ENCODE data around the gene GLO1.

DNA sequence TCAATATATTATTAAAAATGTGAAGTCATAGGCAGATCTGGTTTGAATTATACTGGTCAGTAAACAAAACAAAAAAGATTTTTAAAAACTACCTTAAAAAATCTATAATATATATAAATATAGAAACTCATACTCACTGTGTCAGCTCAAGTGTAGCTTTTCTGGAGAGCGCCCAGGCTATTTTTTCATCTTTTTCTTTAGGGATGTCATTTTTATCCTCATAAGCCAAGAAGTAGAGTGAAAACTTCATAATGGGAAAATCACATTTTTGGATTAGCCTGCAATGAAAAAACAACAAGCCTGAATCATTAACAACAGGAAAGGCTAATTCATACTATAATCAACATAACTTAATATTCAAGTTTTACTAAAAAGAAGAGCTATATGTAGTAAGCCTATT, 18.7 kb downstream of the GLO1 start:
- no peak for TF ChIP-seq PPARA (CRISPR knock-in tag; IDR thresholded peaks at IDR 0.05; ENCODE audit: borderline replicate concordance)
- TF ChIP-seq SNAI2 (CRISPR knock-in tag; IDR thresholded peaks at IDR 0.05), result no peak
- no peak for TF ChIP-seq ZFP3 (CRISPR knock-in tag; IDR thresholded peaks at IDR 0.05)
- no peak for TF ChIP-seq OSR1 (CRISPR knock-in tag; IDR thresholded peaks at IDR 0.05)
- no peak for TF ChIP-seq ZNF8 (CRISPR knock-in tag; IDR thresholded peaks at IDR 0.05)
- TF ChIP-seq, protein P1, sequence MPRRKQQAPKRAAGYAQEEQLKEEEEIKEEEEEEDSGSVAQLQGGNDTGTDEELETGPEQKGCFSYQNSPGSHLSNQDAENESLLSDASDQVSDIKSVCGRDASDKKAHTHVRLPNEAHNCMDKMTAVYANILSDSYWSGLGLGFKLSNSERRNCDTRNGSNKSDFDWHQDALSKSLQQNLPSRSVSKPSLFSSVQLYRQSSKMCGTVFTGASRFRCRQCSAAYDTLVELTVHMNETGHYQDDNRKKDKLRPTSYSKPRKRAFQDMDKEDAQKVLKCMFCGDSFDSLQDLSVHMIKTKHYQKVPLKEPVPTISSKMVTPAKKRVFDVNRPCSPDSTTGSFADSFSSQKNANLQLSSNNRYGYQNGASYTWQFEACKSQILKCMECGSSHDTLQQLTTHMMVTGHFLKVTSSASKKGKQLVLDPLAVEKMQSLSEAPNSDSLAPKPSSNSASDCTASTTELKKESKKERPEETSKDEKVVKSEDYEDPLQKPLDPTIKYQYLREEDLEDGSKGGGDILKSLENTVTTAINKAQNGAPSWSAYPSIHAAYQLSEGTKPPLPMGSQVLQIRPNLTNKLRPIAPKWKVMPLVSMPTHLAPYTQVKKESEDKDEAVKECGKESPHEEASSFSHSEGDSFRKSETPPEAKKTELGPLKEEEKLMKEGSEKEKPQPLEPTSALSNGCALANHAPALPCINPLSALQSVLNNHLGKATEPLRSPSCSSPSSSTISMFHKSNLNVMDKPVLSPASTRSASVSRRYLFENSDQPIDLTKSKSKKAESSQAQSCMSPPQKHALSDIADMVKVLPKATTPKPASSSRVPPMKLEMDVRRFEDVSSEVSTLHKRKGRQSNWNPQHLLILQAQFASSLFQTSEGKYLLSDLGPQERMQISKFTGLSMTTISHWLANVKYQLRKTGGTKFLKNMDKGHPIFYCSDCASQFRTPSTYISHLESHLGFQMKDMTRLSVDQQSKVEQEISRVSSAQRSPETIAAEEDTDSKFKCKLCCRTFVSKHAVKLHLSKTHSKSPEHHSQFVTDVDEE (CRISPR knock-in tag; IDR thresholded peaks at IDR 0.05), result no peak
- no peak for TF ChIP-seq ARNTL (CRISPR knock-in tag; IDR thresholded peaks at IDR 0.05; ENCODE audit: borderline replicate concordance, low read depth)
- TF ChIP-seq CREB5 (CRISPR knock-in tag; IDR thresholded peaks at IDR 0.05; ENCODE audit: low read depth), result no peak
- TF ChIP-seq ESRRG (CRISPR knock-in tag; IDR thresholded peaks at IDR 0.05), result no peak
- TF ChIP-seq TCF4 (CRISPR knock-in tag; IDR thresholded peaks at IDR 0.05; ENCODE audit: borderline replicate concordance), result no peak
- TF ChIP-seq, protein P2, sequence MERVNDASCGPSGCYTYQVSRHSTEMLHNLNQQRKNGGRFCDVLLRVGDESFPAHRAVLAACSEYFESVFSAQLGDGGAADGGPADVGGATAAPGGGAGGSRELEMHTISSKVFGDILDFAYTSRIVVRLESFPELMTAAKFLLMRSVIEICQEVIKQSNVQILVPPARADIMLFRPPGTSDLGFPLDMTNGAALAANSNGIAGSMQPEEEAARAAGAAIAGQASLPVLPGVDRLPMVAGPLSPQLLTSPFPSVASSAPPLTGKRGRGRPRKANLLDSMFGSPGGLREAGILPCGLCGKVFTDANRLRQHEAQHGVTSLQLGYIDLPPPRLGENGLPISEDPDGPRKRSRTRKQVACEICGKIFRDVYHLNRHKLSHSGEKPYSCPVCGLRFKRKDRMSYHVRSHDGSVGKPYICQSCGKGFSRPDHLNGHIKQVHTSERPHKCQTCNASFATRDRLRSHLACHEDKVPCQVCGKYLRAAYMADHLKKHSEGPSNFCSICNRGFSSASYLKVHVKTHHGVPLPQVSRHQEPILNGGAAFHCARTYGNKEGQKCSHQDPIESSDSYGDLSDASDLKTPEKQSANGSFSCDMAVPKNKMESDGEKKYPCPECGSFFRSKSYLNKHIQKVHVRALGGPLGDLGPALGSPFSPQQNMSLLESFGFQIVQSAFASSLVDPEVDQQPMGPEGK (CRISPR knock-in tag; IDR thresholded peaks at IDR 0.05; ENCODE audit: borderline replicate concordance), result no peak
- TF ChIP-seq RARB (CRISPR knock-in tag; IDR thresholded peaks at IDR 0.05), result no peak
- no peak for TF ChIP-seq ZFP30 (CRISPR knock-in tag; IDR thresholded peaks at IDR 0.05)

All from SK-N-SH treated with all-trans-retinoic acid at 6 μM for 48 hours (cell line).